Mesendoderm (in vitro differentiated cells): ENCODE measurements around the gene CLMP.
A peak's percentile ranks its signal among the peaks of the same experiment; 100 is the strongest.

Experiments used
- DNase-seq: peaks from one replicate; pipeline ENCODE4 v3.0.0; 2013
- H2AK5ac ChIP-seq: 2 replicates; pipeline ENCODE4 v1.6.1; 2013; ENCODE audit warnings: low read length, inconsistent platforms
- H2BK120ac ChIP-seq: 2 replicates; pipeline ENCODE4 v1.6.1; 2013; ENCODE audit warnings: low read depth, mild to moderate bottlenecking, low read length, moderate library complexity, mixed read lengths
- H2BK15ac ChIP-seq: replicated peaks from 2 replicates; pipeline ENCODE4 v1.6.1; 2013; ENCODE audit warnings: low read depth, mild to moderate bottlenecking, moderate library complexity
- H2BK5ac ChIP-seq: 2 replicates; pipeline ENCODE4 v1.6.1; 2013; ENCODE audit warnings: low read length, inconsistent platforms
- H3K18ac ChIP-seq: 2 replicates; pipeline ENCODE4 v1.6.1; 2013; ENCODE audit warnings: mild to moderate bottlenecking, low read length, mixed read lengths
- H3K23ac ChIP-seq: one replicate; pipeline ENCODE4 v1.6.1; 2013; ENCODE audit warnings: low read length
- H3K27ac ChIP-seq: 2 replicates; pipeline ENCODE4 v1.5.1; 2013; ENCODE audit warnings: low read depth, mild to moderate bottlenecking, inconsistent platforms, low read length, moderate library complexity
- H3K27me3 ChIP-seq: 2 replicates; pipeline ENCODE4 v1.6.1; 2013; ENCODE audit warnings: low read length, control low read depth, mild to moderate bottlenecking, inconsistent platforms; ENCODE audit not compliant: insufficient read depth, poor library complexity
- H3K36me3 ChIP-seq: 2 replicates; pipeline ENCODE4 v1.6.1; 2013; ENCODE audit warnings: low read length, inconsistent platforms; ENCODE audit not compliant: control insufficient read depth, insufficient read depth
- H3K4ac ChIP-seq: one replicate; pipeline ENCODE4 v1.6.1; 2013; ENCODE audit warnings: low read depth, mild to moderate bottlenecking, low read length, moderate library complexity
- H3K4me1 ChIP-seq: 2 replicates; pipeline ENCODE4 v1.6.1; 2013; ENCODE audit warnings: low read depth, low read length, inconsistent platforms; ENCODE audit not compliant: control insufficient read depth
- H3K4me2 ChIP-seq: 2 replicates; pipeline ENCODE4 v1.6.1; 2013; ENCODE audit warnings: low read length
- H3K4me3 ChIP-seq: 2 replicates; pipeline ENCODE4 v1.5.1; 2013; ENCODE audit warnings: mild to moderate bottlenecking, low read length
- H3K56ac ChIP-seq: one replicate; pipeline ENCODE4 v1.6.1; 2013; ENCODE audit warnings: low read length
- H3K79me1 ChIP-seq: 2 replicates; pipeline ENCODE4 v1.6.1; 2013; ENCODE audit warnings: low read length, inconsistent platforms
- H3K79me2 ChIP-seq: 2 replicates; pipeline ENCODE4 v1.6.1; 2013; ENCODE audit warnings: mild to moderate bottlenecking, low read length; ENCODE audit not compliant: control insufficient read depth, insufficient read depth
- H3K9ac ChIP-seq: 2 replicates; pipeline ENCODE4 v1.6.1; 2013; ENCODE audit warnings: low read length, inconsistent platforms
- H4K5ac ChIP-seq: one replicate; pipeline ENCODE4 v1.6.1; 2013; ENCODE audit warnings: low read length
- H4K8ac ChIP-seq: one replicate; pipeline ENCODE4 v1.6.1; 2013; ENCODE audit warnings: low read depth, mild to moderate bottlenecking, control low read depth, low read length, moderate library complexity
- WGBS: extraction: QIAGEN DNeasy Blood & Tissue Kit; methylation state at CpG from one replicate; pipeline ENCODE4 v1.1.7; 2013; ENCODE audit warnings: low lambda C conversion rate, missing lambda C conversion rate; ENCODE audit not compliant: insufficient coverage; ENCODE audit errors: extremely low coverage; 5-methylcytosine and 5-hydroxymethylcytosine counted together

The CLMP gene

DNA sequence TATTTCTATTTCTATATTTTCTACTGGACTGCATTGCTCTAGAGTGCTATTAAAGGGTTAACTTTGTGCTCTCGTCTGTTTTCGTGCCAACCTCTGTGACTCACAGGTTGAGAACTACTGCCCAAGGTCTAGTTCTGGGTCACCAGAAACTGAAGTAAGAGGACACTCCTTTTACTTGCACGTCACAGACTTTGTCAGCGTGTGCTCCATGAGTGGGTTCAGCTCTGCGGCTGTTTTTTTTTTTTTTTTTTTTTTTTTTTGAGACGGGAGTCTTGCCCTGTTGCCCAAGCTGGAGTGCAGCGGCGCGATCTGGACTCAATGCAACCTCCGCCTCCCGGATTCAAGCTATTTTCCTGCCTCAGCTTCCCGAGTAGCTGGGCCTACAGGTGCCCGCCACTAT lies 49.8 kb downstream of the CLMP start:
- Histone ChIP-seq H3K56ac (no peak overlapping the region), H2BK120ac (no peak overlapping the region), H2AK5ac (no peak overlapping the region), H3K27ac (no peak overlapping the region), H3K36me3 (no peaks in the 10 kb centered on the region), H3K79me2 (no peaks in the 10 kb centered on the region), H2BK15ac (no peak overlapping the region), H3K23ac (no peak overlapping the region), H3K18ac (no peak overlapping the region), H3K9ac (no peak overlapping the region), H3K4me1 (peaks cover 8% of the 10 kb centered on the region), H3K27me3 (no peaks in the 10 kb centered on the region), H4K5ac (no peak overlapping the region), H2BK5ac (no peak overlapping the region), H3K79me1 (peaks cover 5% of the 10 kb centered on the region), H3K4me3 (no peak overlapping the region), H3K4me2 (no peak overlapping the region), H4K8ac (no peak overlapping the region), H3K4ac (no peak overlapping the region)
- no CpG with 5 or more reads among the region's 13 CpGs for WGBS
- no peak for DNase-seq

DNA sequence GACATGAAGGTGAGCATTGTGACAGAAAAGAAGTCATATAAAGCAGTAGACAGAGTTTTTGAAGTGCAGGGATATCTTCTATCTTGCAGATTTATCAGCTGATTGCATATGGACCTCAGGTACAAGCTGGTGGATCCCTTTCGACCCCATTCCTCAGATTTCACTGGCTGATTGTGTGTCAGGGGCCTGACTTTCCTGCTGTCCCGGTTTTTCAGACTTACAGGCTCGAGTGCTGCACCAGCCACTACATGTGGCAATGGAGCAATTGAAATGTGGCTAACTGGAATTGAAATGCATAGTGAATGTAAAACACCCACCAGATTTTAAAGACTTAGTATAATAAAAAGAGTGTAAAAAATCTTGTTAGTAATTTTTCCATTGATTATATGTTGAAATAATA lies 50.3 kb downstream of the CLMP start:
- no peak for DNase-seq
- H3K4me1 ChIP-seq: peaks cover 8% of the 10 kb centered on the region
- WGBS: no CpG with 5 or more reads among the region's 3 CpGs
- no peak overlapping the region for H2AK5ac ChIP-seq
- no peak overlapping the region for H3K23ac ChIP-seq
- no peak overlapping the region for H3K4ac ChIP-seq
- H3K4me2 ChIP-seq: no peak overlapping the region
- no peaks in the 10 kb centered on the region for H3K36me3 ChIP-seq
- no peak overlapping the region for H4K8ac ChIP-seq
- H3K56ac ChIP-seq: no peak overlapping the region
- H3K79me2 ChIP-seq: no peaks in the 10 kb centered on the region
- no peak overlapping the region for H2BK5ac ChIP-seq
- no peak overlapping the region for H3K4me3 ChIP-seq
- no peak overlapping the region for H3K9ac ChIP-seq
- no peak overlapping the region for H4K5ac ChIP-seq
- H3K79me1 ChIP-seq: peaks cover 5% of the 10 kb centered on the region
- H2BK15ac ChIP-seq: no peak overlapping the region
- no peak overlapping the region for H3K18ac ChIP-seq
- H2BK120ac ChIP-seq: no peak overlapping the region
- no peaks in the 10 kb centered on the region for H3K27me3 ChIP-seq
- no peak overlapping the region for H3K27ac ChIP-seq

DNA sequence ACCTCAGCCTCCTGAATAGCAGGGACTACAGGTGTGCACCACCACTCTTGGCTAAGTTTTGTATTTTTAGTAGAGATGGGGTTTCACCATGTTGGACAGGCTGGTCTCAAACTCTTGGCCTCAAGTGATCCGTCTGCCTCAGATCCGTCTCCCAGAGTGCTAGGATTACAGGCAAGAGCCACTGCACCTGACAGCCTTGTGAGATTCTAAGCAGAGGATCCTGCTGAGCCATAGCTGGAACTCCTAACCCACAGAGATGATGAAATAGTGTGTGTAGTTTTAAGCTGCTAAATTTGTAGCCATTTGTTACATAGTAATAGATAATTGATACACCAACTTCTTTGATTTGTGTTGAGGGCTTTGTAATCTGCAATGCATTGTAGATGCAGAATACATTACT lies 51.1 kb downstream of the CLMP start:
- Histone ChIP-seq H2BK120ac (no peak overlapping the region), H2BK15ac (no peak overlapping the region), H3K9ac (no peak overlapping the region), H3K23ac (no peak overlapping the region), H4K5ac (no peak overlapping the region), H3K4me3 (no peak overlapping the region), H2AK5ac (no peak overlapping the region), H4K8ac (no peak overlapping the region), H3K27me3 (no peaks in the 10 kb centered on the region), H3K79me1 (peaks cover 5% of the 10 kb centered on the region), H3K18ac (no peak overlapping the region), H3K36me3 (no peaks in the 10 kb centered on the region), H3K4me1 (peaks cover 8% of the 10 kb centered on the region), H3K56ac (no peak overlapping the region), H3K27ac (no peak overlapping the region), H3K4ac (no peak overlapping the region), H2BK5ac (no peak overlapping the region), H3K4me2 (no peak overlapping the region), H3K79me2 (no peaks in the 10 kb centered on the region)
- WGBS: no CpG with 5 or more reads among the region's 2 CpGs
- DNase-seq: no peak

DNA sequence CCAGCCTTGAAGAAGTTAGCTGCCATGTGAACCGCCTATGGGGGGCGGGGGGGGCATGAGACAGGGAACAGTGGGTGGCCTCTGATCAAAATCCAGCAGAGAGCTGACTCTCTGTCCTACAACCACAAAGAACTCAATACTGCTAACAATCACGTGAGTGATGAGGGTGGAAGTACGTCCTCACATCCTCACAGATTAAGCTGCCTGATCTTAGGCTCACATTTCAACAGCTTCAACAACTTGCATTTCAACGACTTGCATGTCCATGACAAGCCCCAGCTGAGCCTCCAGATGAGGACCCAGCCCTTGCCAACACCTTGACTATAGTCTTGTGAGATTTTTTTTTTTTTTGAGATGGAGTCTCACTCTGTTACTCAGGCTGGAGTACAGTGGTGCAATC lies 51.6 kb downstream of the CLMP start:
- Histone ChIP-seq H3K4me2 (no peak overlapping the region), H3K36me3 (no peaks in the 10 kb centered on the region), H3K79me2 (no peaks in the 10 kb centered on the region), H3K27ac (no peak overlapping the region), H3K79me1 (peaks cover 5% of the 10 kb centered on the region), H2BK15ac (no peak overlapping the region), H3K4ac (no peak overlapping the region), H2BK120ac (no peak overlapping the region), H2AK5ac (no peak overlapping the region), H3K4me3 (no peak overlapping the region), H4K8ac (no peak overlapping the region), H3K27me3 (no peaks in the 10 kb centered on the region), H3K23ac (no peak overlapping the region), H4K5ac (no peak overlapping the region), H3K56ac (no peak overlapping the region), H2BK5ac (no peak overlapping the region), H3K18ac (no peak overlapping the region), H3K9ac (no peak overlapping the region), H3K4me1 (peaks cover 8% of the 10 kb centered on the region)
- no CpG with 5 or more reads among the region's 5 CpGs for WGBS
- DNase-seq: no peak

DNA sequence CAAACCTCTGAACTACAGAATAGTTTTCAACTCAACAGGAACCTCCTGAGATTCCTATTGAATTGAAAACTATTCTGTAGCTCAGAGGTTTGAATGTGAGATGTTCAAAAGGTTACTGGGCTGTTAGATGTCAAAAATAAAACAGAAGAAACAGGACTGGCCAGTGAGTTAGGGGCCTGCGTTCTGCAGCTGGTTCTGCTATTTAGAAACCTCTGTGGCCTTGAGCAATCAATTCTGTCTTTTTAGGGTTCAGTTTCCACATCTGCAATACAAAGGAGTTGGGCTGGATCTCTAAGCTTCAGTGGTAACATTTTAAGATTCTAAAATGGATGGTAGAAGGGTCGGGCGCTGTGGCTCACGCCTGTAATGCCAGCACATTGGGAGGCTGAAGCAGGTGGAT lies 55.8 kb downstream of the CLMP start:
- Histone ChIP-seq H3K4ac (no peak overlapping the region), H3K79me1 (peaks cover 7% of the 10 kb centered on the region), H3K4me3 (no peak overlapping the region), H4K8ac (no peak overlapping the region), H2BK5ac (no peak overlapping the region), H3K27me3 (no peaks in the 10 kb centered on the region), H3K27ac (no peak overlapping the region), H3K4me1 (peaks cover 5% of the 10 kb centered on the region), H2BK15ac (no peak overlapping the region), H3K79me2 (no peaks in the 10 kb centered on the region), H2BK120ac (peak overlapping the region; percentile 61), H2AK5ac (no peak overlapping the region), H3K36me3 (no peaks in the 10 kb centered on the region), H3K9ac (no peak overlapping the region), H3K56ac (no peak overlapping the region), H4K5ac (no peak overlapping the region), H3K18ac (peak overlapping the region; percentile 65), H3K23ac (no peak overlapping the region), H3K4me2 (no peak overlapping the region)
- no CpG with 5 or more reads among the region's 4 CpGs for WGBS
- no peak for DNase-seq

DNA sequence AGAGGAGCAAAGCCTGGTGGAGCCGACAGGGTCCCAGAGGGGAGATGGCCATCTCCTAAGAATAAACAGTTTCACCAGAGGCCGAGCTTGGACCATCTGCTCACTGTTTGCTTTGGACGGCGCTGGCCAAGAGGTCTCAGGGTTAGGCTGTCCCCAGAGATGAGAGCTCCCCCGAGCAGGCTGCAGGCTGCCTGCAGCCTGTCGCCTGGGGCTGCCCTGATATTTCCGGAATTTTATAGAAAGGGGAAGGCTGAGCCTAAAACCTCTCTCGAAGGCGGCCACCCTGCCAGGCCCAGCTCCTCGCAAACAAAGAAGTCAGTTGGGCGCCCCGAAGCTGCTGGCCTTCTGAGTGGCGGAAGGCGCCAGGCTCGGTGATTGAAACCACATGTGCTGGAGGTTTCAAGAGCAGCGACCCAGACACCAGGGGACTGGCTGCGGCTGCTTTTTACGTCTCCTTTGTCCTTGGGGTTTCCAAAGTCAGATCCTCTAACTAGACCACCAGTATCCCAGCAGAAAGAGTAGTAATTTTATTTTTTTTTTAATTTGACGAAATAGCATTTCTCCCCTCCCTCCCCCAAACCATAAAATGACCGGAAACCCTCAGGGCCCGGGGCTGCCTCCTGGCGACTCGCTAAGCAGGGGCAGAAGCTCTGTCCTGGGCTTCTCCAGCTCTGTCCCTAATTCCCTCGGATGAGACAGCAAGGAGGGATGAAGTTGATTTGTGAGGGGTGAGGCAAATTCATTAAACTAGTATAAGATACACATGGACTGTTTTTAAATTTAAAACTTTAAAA lies 57.4 kb downstream of the CLMP start:
- Histone ChIP-seq H3K79me1 (peaks cover 5% of the 10 kb centered on the region), H3K4ac (peak overlapping the region; percentile 65), H2BK15ac (no peak overlapping the region), H3K9ac (peak overlapping the region; percentile 36), H3K4me1 (peaks cover 5% of the 10 kb centered on the region), H2BK120ac (no peak overlapping the region), H4K8ac (no peak overlapping the region), H3K18ac (peak overlapping the region; percentile 69), H2AK5ac (no peak overlapping the region), H3K27ac (peak overlapping the region; percentile 47), H3K36me3 (no peaks in the 10 kb centered on the region), H3K27me3 (no peaks in the 10 kb centered on the region), H3K4me2 (no peak overlapping the region), H2BK5ac (no peak overlapping the region), H3K56ac (peak overlapping the region; percentile 39), H3K23ac (no peak overlapping the region), H3K79me2 (no peaks in the 10 kb centered on the region), H4K5ac (no peak overlapping the region), H3K4me3 (no peak overlapping the region)
- DNase-seq: peak; percentile 91
- no CpG with 5 or more reads among the region's 24 CpGs for WGBS
